ENCODE data around the gene NAIF1. TPM values are rescaled to one million over a fixed set of nuclear protein-coding genes. Genes with fewer than 3 reads are reported as not detected.

Gene NAIF1
- total and polyA plus RNA-seq, 2 donors from 2014 or later = 9.7 to 12.3 TPM

DNA sequence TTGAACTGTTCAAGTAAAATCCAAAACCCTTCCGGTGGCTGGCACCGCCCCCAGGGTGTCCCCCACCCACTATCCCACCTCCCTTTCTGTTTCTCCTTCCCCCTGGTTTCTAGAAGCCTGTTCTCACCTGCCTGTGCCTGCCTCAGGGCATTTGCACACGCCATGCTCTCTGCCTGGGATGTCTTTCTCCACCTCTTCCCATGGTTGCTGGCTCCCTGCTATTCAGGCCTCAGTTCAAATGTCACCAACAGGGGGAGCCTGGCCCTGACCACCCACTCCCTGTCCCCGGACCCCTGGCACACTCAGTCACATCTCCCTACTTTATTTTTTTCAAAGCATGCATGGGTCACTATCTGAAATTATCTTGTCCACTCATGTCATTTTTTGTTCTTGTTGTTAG, 46.4 kb downstream of the NAIF1 start:
- Histone ChIP-seq H3K27ac (ENCODE audit: low read depth in 2 of 2, low read length in 2 of 2) (no peak overlapping the region), H3K9ac (ENCODE audit: low read length in 3 of 3) (no peak overlapping the region), H3K4me1 (ENCODE audit: control insufficient read depth in 2 of 3, insufficient read depth in 2 of 3, low read depth in 1 of 3, low read length in 3 of 3) (no peaks in the 10 kb centered on the region), H3K36me3 (ENCODE audit: control insufficient read depth in 2 of 3, insufficient read depth in 3 of 3, low read length in 3 of 3) (no peaks in the 10 kb centered on the region), H3K9me3 (ENCODE audit: control insufficient read depth in 2 of 3, insufficient read depth in 1 of 3, low read length in 3 of 3) (no peaks in the 10 kb centered on the region), H3K27me3 (ENCODE audit: control insufficient read depth, insufficient read depth, low read length) (no peaks in the 10 kb centered on the region), H3K4me3 (ENCODE audit: low read length in 3 of 3) (no peak overlapping the region)
- intact Hi-C loops (cut with DNase I) = no loop called here
- TF ChIP-seq, protein P1, sequence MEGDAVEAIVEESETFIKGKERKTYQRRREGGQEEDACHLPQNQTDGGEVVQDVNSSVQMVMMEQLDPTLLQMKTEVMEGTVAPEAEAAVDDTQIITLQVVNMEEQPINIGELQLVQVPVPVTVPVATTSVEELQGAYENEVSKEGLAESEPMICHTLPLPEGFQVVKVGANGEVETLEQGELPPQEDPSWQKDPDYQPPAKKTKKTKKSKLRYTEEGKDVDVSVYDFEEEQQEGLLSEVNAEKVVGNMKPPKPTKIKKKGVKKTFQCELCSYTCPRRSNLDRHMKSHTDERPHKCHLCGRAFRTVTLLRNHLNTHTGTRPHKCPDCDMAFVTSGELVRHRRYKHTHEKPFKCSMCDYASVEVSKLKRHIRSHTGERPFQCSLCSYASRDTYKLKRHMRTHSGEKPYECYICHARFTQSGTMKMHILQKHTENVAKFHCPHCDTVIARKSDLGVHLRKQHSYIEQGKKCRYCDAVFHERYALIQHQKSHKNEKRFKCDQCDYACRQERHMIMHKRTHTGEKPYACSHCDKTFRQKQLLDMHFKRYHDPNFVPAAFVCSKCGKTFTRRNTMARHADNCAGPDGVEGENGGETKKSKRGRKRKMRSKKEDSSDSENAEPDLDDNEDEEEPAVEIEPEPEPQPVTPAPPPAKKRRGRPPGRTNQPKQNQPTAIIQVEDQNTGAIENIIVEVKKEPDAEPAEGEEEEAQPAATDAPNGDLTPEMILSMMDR (IDR thresholded peaks at IDR 0.05; ENCODE audit: borderline replicate concordance, extremely low read depth, insufficient read depth) = no peak
- DNase-seq (no peak), FAIRE-seq (no peak)

DNA sequence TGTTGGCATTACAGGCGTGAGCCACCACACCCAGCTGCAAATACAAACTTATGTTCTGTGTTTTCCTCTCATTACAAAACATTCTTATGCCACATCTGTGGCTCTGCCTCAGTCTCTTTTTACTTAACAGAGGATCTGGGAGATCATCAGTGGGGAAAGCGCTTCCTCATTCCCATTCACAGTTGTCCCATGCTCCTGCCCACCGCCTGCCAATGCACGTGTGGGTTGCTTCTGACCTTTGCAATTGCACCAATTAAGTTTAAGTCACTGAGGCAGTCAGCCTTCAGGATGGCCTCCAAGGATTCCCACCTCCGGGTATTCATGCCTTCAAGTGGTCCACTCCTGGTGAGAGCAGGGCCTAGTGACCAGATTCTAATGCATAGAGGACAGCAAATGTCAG, 51.4 kb downstream of the NAIF1 start:
- H3K27ac ChIP-seq (ENCODE audit: low read depth in 2 of 2, low read length in 2 of 2) = no peak overlapping the region
- H3K4me1 ChIP-seq (ENCODE audit: control insufficient read depth in 2 of 3, insufficient read depth in 2 of 3, low read depth in 1 of 3, low read length in 3 of 3) = peaks cover 0 to 4% (median 0%) of the 10 kb centered on the region in 3 donors
- FAIRE-seq (no peak), DNase-seq (no peak)
- H3K4me3 ChIP-seq (ENCODE audit: low read length in 3 of 3) = no peak overlapping the region
- intact Hi-C loops (cut with DNase I) = no loop called here
- no peaks in the 10 kb centered on the region for H3K9me3 ChIP-seq (ENCODE audit: control insufficient read depth in 2 of 3, insufficient read depth in 1 of 3, low read length in 3 of 3)
- H3K9ac ChIP-seq (ENCODE audit: low read length in 3 of 3) = no peak overlapping the region
- TF ChIP-seq, protein P1 (IDR thresholded peaks at IDR 0.05; ENCODE audit: borderline replicate concordance, extremely low read depth, insufficient read depth) = no peak
- H3K27me3 ChIP-seq (ENCODE audit: control insufficient read depth, insufficient read depth, low read length) = no peaks in the 10 kb centered on the region
- H3K36me3 ChIP-seq (ENCODE audit: control insufficient read depth in 2 of 3, insufficient read depth in 3 of 3, low read length in 3 of 3) = no peaks in the 10 kb centered on the region

Other genes starting within 250 kb of the NAIF1 start
- gene ENG, start 212.7 kb downstream of the NAIF1 start, total RNA-seq = 135 TPM
- gene ENG, start 212.7 kb downstream of the NAIF1 start, polyA plus RNA-seq (ENCODE audit: insufficient read depth, low read depth, low replicate concordance) = 158 TPM
- gene AK1, start 189.6 kb downstream of the NAIF1 start, total RNA-seq = 77.9 TPM
- 185 TPM for gene AK1, start 189.6 kb downstream of the NAIF1 start, polyA plus RNA-seq (ENCODE audit: insufficient read depth, low read depth, low replicate concordance)
- 74.6 TPM for gene ST6GALNAC6, start 167.7 kb downstream of the NAIF1 start, total RNA-seq
- gene ST6GALNAC6, start 167.7 kb downstream of the NAIF1 start, polyA plus RNA-seq (ENCODE audit: insufficient read depth, low read depth, low replicate concordance) = 75.0 TPM
- gene ST6GALNAC4, start 150.3 kb downstream of the NAIF1 start, total RNA-seq = 31.4 TPM
- 31.6 TPM for gene ST6GALNAC4, start 150.3 kb downstream of the NAIF1 start, polyA plus RNA-seq (ENCODE audit: insufficient read depth, low read depth, low replicate concordance)
- 3.0 TPM for gene PIP5KL1, start 136.5 kb downstream of the NAIF1 start, total RNA-seq
- 4.3 TPM for gene PIP5KL1, start 136.5 kb downstream of the NAIF1 start, polyA plus RNA-seq (ENCODE audit: insufficient read depth, low read depth, low replicate concordance)
- 42.8 TPM for gene DPM2, start 129.5 kb downstream of the NAIF1 start, total RNA-seq
- gene DPM2, start 129.5 kb downstream of the NAIF1 start, polyA plus RNA-seq (ENCODE audit: insufficient read depth, low read depth, low replicate concordance) = 70.0 TPM
- gene EEIG1, start 86.3 kb downstream of the NAIF1 start, total RNA-seq = 75.9 TPM
- 34.3 TPM for gene EEIG1, start 86.3 kb downstream of the NAIF1 start, polyA plus RNA-seq (ENCODE audit: insufficient read depth, low read depth, low replicate concordance)
- gene SLC25A25, start 912 bp upstream of the NAIF1 start, total RNA-seq = 24.9 TPM
- 20.4 TPM for gene SLC25A25, start 912 bp upstream of the NAIF1 start, polyA plus RNA-seq (ENCODE audit: insufficient read depth, low read depth, low replicate concordance)
- 64.1 TPM for gene PTGES2, start 60.4 kb upstream of the NAIF1 start, total RNA-seq
- gene PTGES2, start 60.4 kb upstream of the NAIF1 start, polyA plus RNA-seq (ENCODE audit: insufficient read depth, low read depth, low replicate concordance) = 117 TPM
- gene LCN2, start 82.1 kb upstream of the NAIF1 start, total RNA-seq = 198 TPM
- gene LCN2, start 82.1 kb upstream of the NAIF1 start, polyA plus RNA-seq (ENCODE audit: insufficient read depth, low read depth, low replicate concordance) = 8.2 TPM
- gene BBLN, start 92.9 kb upstream of the NAIF1 start, total RNA-seq = 55.6 TPM
- gene BBLN, start 92.9 kb upstream of the NAIF1 start, polyA plus RNA-seq (ENCODE audit: insufficient read depth, low read depth, low replicate concordance) = 192 TPM
- 89.9 TPM for gene CIZ1, start 124.3 kb upstream of the NAIF1 start, total RNA-seq
- 48.1 TPM for gene CIZ1, start 124.3 kb upstream of the NAIF1 start, polyA plus RNA-seq (ENCODE audit: insufficient read depth, low read depth, low replicate concordance)
- gene DNM1, start 136.1 kb upstream of the NAIF1 start, total RNA-seq = 22.6 TPM
- 7.3 TPM for gene DNM1, start 136.1 kb upstream of the NAIF1 start, polyA plus RNA-seq (ENCODE audit: insufficient read depth, low read depth, low replicate concordance)
- gene GOLGA2, start 208.7 kb upstream of the NAIF1 start, total RNA-seq = 79.7 TPM
- 42.9 TPM for gene GOLGA2, start 208.7 kb upstream of the NAIF1 start, polyA plus RNA-seq (ENCODE audit: insufficient read depth, low read depth, low replicate concordance)
- gene SWI5, start 209.0 kb upstream of the NAIF1 start, total RNA-seq = 20.3 TPM
- 67.8 TPM for gene SWI5, start 209.0 kb upstream of the NAIF1 start, polyA plus RNA-seq (ENCODE audit: insufficient read depth, low read depth, low replicate concordance)

Measured in kidney (tissue), 14 donors.